SK-N-DZ (cell line): ENCODE measurements around the gene KRTAP6-3. TPM values are rescaled to one million over a fixed set of nuclear protein-coding genes. Genes with fewer than 3 reads are reported as not detected.

ENCODE experiments used
- DNase-seq: peaks from one replicate; pipeline ENCODE4 v3.0.0-alpha.2; 2015; ENCODE audit warnings: low spot score
- polyA plus RNA-seq, 2 experiments: library from polyadenylated mRNA; depleted of rRNA; stranded (reverse); fragments of >200 nt; gene quantifications; 2 replicates each; pipeline ENCODE4 v1.2.3, GENCODE V29; 2014

Gene KRTAP6-3
- polyA plus RNA-seq (2014; cell fraction: cytosol; rRNA removed) = not detected in 2 replicates
- polyA plus RNA-seq (2014; cell fraction: nucleus; rRNA removed) = not detected in 2 replicates

- DNase-seq = no peak
These were observed at the start of gene KRTAP6-3 for GRCh38 chr21:30592140-30592539. Gene KRTAP6-3, plus strand, starts transcription at chr21:30592440. Its CDS starts 6 bp downstream, at chr21:30592446.

- no peak for DNase-seq
These were observed 39.5 kb upstream of the KRTAP6-3 start for GRCh38 chr21:30552782-30553181.

GRCh38 chr21:30555095-30555494, 37.1 kb upstream of the KRTAP6-3 start:
- DNase-seq = no peak

DNA sequence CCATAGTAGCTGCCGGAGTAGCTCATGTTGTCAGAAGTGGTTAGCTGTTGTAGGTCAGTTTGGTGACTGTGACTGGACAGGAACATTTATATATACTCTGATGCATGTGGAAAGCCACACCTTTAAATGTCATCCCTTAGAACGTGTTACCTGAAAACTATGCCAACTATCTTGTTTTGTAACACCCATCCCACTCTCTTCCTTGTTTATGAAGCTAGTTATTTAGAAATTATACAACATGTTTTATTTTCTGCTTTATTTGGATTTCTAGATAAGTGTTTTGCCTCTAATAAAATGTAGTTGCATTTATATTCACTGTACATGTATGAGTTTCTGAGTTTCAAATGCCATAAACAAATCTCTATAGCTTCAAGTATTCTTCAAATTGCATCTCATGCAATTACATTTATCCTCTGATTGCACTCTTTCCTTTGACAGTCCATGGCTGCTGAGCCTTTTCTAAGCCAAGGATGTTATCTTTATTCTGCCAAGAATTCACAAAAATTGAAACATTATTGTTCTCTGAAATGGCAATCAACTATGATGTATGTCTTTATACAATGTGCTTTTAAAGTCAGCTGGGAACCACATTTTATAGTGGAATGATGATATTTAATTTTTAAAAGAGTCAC, 30.9 kb upstream of the KRTAP6-3 start, which contains the start of gene KRTAP19-7:
Gene KRTAP19-7, minus strand, starts transcription at position 51 of the 632 bp plus-strand sequence. Its CDS starts 25 bp downstream, at position 26.
- DNase-seq = no peak

DNA sequence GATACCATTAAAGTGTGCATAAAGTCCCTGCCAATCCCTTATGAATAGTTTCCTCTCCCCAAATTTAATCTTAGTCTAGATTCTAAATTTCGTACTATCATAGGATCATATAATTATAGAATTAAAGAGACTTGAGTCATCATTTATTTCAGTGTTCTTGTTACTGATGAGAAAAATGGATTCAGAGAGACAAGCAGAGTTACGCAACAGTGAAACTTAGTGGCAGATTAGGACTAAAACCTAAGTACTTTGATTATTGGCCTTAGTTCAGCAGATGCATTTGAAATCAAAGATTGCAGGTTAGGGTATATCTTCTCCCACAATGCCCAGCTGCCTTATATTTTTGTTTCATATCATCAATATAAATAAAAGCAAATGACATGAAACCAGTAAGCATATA, 30.3 kb upstream of the KRTAP6-3 start:
- DNase-seq = no peak

- DNase-seq = no peak
These were observed 29.2 kb upstream of the KRTAP6-3 start for GRCh38 chr21:30563072-30563471.

- DNase-seq = no peak
These were observed 28.6 kb upstream of the KRTAP6-3 start for GRCh38 chr21:30563630-30564029.

DNA sequence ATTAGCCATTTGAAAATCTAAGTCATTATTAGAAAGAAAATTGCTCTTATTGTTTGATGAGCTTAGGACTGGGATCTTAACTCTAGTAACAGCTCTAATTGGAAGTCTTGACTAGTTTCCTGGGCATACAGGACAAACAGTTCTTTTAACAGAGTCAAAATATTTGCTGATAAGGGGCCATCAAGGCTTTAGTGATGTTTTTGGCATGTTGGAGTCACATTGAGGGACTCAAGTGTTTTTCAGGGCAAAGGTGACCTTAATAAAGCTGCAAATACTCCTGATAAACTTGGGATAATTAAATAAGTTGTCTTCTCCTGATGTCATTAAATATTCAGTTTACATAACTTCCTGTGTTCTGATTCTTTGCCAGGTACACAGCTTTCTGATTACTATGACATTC, 24.6 kb upstream of the KRTAP6-3 start:
- DNase-seq = no peak

- DNase-seq = no peak
These were observed 14.5 kb upstream of the KRTAP6-3 start for GRCh38 chr21:30577766-30578165.

GRCh38 chr21:30579346-30579745, 12.9 kb upstream of the KRTAP6-3 start:
- DNase-seq = no peak

DNA sequence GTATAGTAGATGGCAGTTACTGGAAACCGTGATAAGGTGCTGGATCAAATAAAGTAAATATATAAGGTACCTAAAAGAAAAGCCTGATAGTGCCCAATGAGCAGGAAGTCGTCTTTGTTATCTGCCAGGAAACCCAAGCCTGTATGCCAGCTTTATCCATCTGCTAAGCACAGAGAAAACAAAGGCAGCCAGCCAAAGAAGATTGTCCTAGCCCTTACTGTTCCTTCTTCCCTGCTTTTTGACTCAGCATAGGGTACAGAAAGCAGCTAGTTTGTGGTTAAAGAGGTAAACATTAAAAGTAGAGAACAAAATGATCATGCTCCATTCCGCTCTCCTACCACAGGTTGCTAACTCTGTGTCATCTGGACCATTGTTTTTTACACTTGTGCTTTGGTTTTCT, 12.1 kb upstream of the KRTAP6-3 start:
- DNase-seq = no peak

DNA sequence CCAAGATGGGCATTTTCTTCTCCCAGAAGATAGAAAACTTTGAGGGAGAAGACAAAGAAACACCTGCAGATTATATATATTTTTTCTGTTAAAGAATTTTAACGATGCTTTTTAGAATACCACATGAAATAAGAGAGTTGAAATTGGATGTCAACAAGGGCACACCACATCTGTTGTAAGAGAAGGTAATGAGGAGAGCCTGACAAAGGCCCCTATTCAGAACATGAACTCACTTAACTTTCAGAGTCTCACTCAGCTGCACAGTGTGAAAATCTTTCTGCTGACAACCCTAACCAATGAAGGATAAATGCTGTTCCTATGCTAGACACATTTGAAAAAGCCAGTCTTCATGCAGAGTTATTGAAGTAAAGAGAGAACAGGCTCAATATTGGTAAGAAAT, 9.4 kb upstream of the KRTAP6-3 start:
- DNase-seq = no peak

GRCh38 chr21:30590297-30590696, 1.9 kb upstream of the KRTAP6-3 start, which contains the start of gene KRTAP22-2:
Gene KRTAP22-2, minus strand, starts transcription at chr21:30590397.
- no peak for DNase-seq

DNA sequence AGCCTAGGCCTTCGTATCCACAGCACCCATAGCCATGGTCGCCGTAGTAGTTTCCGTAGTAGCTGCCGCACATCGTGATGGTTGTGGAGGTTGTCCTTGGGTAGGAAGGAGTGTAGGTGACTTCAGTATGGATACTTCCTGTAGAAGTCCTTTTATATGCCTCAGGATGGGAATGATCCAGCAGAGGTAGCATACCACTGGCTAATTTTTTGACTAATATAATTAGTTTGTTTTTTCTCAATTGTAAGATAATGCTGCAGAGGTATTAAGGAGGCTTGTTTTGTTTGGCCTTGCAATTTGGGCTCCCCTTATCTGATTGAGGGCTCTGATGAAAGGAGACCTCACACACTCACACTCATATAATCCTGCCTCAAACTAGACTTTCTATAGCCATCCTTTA, 6.6 kb downstream of the KRTAP6-3 start, which contains the start of gene KRTAP6-2:
Gene KRTAP6-2, minus strand, starts transcription at position 101 of the 400 bp plus-strand sequence. Its CDS starts 28 bp downstream, at position 73.
- DNase-seq = no peak

DNA sequence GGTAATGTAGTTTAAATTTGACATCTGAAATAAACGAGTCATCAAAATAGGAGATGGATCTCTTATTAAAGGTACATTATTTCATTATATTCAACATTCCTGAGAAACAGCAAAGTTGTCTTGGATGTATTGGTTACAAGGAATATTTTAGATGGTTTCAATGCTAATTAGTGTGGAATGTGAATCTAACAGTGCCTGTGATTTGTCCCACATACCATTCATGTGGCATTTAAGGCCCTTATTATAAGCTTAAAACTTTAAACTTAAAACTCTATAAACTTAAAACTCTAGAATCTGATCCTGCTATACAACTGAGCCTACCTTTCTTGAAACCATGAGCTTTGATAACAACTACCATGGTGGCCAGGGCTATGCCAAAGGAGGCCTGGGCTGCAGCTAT, 8.5 kb downstream of the KRTAP6-3 start, which contains the start of gene KRTAP22-1:
Gene KRTAP22-1, plus strand, starts transcription at position 301 of the 400 bp plus-strand sequence.
- DNase-seq = no peak

DNA sequence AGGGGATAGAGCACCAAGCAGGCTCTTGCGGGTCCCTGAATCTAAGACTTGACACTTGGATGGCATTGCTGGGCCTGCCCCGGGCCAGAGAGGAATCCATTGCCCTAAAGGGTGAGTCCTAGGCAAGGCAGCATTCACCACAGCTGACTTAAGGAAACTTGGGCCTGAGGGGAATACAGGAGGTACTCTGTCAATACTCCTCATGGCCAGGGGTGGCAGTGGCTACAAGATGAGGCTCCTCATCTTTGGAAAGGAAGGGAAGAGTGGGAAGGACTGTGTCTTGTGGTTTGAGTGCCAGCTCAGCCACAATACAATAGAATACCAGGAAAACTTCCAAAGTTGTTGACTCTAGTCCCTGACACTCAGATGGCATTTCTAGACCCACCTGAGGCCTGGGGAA, 13.7 kb downstream of the KRTAP6-3 start:
- no peak for DNase-seq

- DNase-seq = no peak
These were observed 19.9 kb downstream of the KRTAP6-3 start for GRCh38 chr21:30612132-30612531.

GRCh38 chr21:30613836-30614235, 21.6 kb downstream of the KRTAP6-3 start, which contains the start of gene KRTAP6-1:
Gene KRTAP6-1, minus strand, starts transcription at chr21:30613930. Its CDS starts 26 bp downstream, at chr21:30613904.
- DNase-seq = no peak

- no peak for DNase-seq
These were observed 23.0 kb downstream of the KRTAP6-3 start for GRCh38 chr21:30615199-30615598.

DNA sequence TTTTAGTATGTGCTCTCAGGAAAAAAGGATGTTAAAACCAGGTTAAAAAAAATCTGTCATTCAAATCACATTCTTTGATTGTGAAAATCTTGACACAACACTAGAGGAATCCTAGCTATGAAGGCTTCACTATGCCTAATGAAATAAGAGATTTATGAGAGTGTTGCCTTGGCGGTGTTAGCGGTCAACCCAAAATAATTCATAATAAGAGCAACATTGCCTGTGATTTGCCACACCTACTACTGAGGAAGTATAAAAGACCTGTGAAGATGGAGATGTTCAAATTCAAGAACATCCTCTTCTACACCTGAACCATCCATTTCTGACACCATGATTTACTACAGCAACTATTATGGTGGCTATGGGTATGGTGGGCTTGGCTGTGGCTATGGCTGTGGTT, 23.9 kb downstream of the KRTAP6-3 start, which contains the start of gene KRTAP20-1:
Gene KRTAP20-1, plus strand, starts transcription at position 301 of the 400 bp plus-strand sequence. Its CDS starts 30 bp downstream, at position 331.
- DNase-seq = no peak

DNA sequence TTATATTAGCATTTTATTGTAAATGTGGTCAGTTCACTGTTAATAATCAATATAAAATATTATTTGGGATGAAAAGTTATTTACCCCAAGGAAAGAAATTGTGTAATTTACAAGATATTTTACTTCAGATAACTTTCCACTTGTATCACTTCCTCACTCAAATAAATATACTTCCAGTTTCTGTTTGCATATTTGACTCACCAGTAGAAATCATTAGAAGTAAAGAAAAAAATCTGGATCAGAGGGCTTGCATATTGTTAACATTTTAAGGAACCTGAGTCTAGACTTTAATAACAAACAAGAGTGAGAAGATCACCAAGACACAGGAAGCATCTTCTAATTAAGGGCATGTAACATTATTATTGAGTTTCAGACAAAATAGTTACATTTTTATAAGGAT, 27.8 kb downstream of the KRTAP6-3 start:
- no peak for DNase-seq

DNA sequence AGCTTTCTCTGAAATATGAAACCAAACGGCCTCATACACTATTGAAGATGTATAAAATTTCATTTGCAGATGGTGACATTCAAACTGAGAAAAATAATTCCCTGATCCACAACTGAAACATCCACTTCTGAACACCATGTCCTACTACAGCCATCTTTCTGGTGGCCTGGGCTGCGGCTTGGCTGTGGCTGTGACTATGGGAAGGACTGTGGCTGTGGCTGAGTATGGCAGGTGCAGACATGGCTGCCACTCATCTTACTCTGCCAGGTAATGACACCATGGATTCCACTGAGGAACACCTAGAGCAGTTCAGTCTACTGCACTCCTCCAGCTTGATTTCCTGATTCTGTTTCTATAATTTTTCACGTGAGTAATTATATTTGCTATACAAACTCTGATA, 28.3 kb downstream of the KRTAP6-3 start, which contains the start of gene KRTAP20-4:
Gene KRTAP20-4, plus strand, starts transcription at position 106 of the 400 bp plus-strand sequence.
- DNase-seq = no peak

DNA sequence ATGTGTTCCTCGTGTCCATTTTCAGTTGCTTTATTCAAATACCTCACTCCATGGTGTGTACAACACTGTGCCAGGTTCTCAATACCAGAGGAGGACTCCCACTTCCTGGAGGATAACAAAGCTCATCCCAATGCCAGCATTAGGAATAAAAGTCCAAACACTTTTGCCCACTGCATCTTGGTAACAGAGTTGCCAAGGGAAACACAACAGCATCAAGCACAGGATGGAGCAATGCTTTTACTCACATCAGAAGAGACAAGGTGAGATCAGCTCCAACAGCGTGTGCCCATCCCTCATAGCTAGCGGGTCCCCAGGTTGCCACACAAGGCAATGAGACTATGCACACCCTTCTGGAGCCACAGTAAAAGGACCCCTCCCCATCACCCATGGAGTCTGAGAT, 31.1 kb downstream of the KRTAP6-3 start:
- no peak for DNase-seq
